PFSK-1 (cell line): ENCODE data around the gene KRABD2.

ENCODE experiments used
- FOXP2 ChIP-seq: optimal IDR thresholded peaks from 2 replicates; pipeline ENCODE3; 2011; ENCODE audit warnings: borderline replicate concordance, control low read depth, inconsistent platforms; ENCODE audit not compliant: insufficient read depth; ENCODE audit errors: extremely low read length, extremely low read depth
- POLR2AphosphoS5 ChIP-seq: IDR thresholded peaks from 2 replicates; pipeline ENCODE4 v1.6.1; 2012; ENCODE audit warnings: low read depth, mild to moderate bottlenecking, control low read depth, low read length, moderate library complexity
- SIN3A ChIP-seq: IDR thresholded peaks from 2 replicates; pipeline ENCODE4 v1.6.1; 2012; ENCODE audit warnings: mild to moderate bottlenecking, low read length, moderate library complexity, borderline replicate concordance; ENCODE audit not compliant: insufficient read depth
- TAF1 ChIP-seq: IDR thresholded peaks from 2 replicates; pipeline ENCODE4 v1.6.1; 2012; ENCODE audit warnings: low read length, control low read depth, borderline replicate concordance; ENCODE audit not compliant: insufficient read depth
- TF ChIP-seq, protein P1 (sequence below), 2 experiments: IDR thresholded peaks; 2 replicates each; pipeline versions ENCODE4 v1.6.1 to v1.8.0; 2011 to 2012; ENCODE audit warnings: low read depth in 2 of 2, low read length in 2 of 2, control low read depth in 1 of 2, inconsistent platforms in 1 of 2, mild to moderate bottlenecking in 1 of 2, moderate library complexity in 1 of 2; ENCODE audit not compliant: insufficient read depth in 1 of 2

DNA sequence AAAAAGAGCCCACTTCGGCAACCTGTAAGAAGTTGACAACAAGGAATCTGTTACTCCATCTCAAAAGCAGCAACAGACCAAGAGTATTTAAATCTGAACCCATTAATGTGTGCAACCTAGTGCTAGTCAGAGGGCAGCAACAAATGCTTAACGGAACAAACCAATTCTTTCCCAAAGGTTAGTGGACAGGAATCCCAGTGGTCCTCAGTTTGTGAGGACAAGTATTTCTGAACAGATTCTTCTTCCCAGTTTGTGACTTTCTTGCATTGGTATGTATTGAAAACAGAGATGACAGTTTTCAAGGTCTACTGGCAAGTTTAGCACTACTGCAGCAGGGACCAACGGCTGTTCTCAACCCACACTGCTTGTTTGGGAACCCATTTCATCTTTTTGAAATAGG lies 3.5 kb upstream of the KRABD2 start:
- TF ChIP-seq TAF1 = no peak
- no peak; the same call in 1 of the 2 replicates for TF ChIP-seq POLR2AphosphoS5
- TF ChIP-seq SIN3A = no peak
- TF ChIP-seq, protein P1, sequence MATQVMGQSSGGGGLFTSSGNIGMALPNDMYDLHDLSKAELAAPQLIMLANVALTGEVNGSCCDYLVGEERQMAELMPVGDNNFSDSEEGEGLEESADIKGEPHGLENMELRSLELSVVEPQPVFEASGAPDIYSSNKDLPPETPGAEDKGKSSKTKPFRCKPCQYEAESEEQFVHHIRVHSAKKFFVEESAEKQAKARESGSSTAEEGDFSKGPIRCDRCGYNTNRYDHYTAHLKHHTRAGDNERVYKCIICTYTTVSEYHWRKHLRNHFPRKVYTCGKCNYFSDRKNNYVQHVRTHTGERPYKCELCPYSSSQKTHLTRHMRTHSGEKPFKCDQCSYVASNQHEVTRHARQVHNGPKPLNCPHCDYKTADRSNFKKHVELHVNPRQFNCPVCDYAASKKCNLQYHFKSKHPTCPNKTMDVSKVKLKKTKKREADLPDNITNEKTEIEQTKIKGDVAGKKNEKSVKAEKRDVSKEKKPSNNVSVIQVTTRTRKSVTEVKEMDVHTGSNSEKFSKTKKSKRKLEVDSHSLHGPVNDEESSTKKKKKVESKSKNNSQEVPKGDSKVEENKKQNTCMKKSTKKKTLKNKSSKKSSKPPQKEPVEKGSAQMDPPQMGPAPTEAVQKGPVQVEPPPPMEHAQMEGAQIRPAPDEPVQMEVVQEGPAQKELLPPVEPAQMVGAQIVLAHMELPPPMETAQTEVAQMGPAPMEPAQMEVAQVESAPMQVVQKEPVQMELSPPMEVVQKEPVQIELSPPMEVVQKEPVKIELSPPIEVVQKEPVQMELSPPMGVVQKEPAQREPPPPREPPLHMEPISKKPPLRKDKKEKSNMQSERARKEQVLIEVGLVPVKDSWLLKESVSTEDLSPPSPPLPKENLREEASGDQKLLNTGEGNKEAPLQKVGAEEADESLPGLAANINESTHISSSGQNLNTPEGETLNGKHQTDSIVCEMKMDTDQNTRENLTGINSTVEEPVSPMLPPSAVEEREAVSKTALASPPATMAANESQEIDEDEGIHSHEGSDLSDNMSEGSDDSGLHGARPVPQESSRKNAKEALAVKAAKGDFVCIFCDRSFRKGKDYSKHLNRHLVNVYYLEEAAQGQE (IDR thresholded peaks at IDR 0.05; ENCODE audit: insufficient read depth in 1 of 2, low read depth in 2 of 2, low read length in 2 of 2) = no peak
- TF ChIP-seq FOXP2 = no peak
